Neuronal stem cell (in vitro differentiated cells): ENCODE measurements around the gene USP12.
"Not testable (repeated sequence)": the region's sequence is repeated elsewhere in the genome, so short reads cannot be mapped to it uniquely, and the experiment has no call there.

ENCODE experiments used
- DNase-seq: peaks from one replicate; pipeline ENCODE4 v3.0.0-alpha.2; 2013; ENCODE audit warnings: low spot score
- H2AFZ ChIP-seq: one replicate; pipeline ENCODE4 v1.6.1; 2013; ENCODE audit warnings: mild to moderate bottlenecking, low read length, inconsistent platforms
- H2AK5ac ChIP-seq: 2 replicates; pipeline ENCODE4 v1.6.1; 2013; ENCODE audit warnings: low read depth, mild to moderate bottlenecking, inconsistent platforms, low read length, moderate library complexity, mixed read lengths
- H2BK120ac ChIP-seq: 2 replicates; pipeline ENCODE4 v1.6.1; 2013; ENCODE audit warnings: low read depth, mild to moderate bottlenecking, inconsistent platforms, low read length, moderate library complexity, mixed read lengths
- H2BK12ac ChIP-seq: one replicate; pipeline ENCODE4 v1.6.1; 2013; ENCODE audit warnings: low read length, inconsistent platforms
- H2BK15ac ChIP-seq: 2 replicates; pipeline ENCODE4 v1.6.1; 2013; ENCODE audit warnings: mild to moderate bottlenecking, low read length, inconsistent platforms, mixed read lengths
- H2BK5ac ChIP-seq: one replicate; pipeline ENCODE4 v1.6.1; 2013; ENCODE audit warnings: inconsistent platforms, mild to moderate bottlenecking, low read length, moderate library complexity
- H3K14ac ChIP-seq: one replicate; pipeline ENCODE4 v1.6.1; 2013; ENCODE audit warnings: low read length, inconsistent platforms
- H3K18ac ChIP-seq: 2 replicates; pipeline ENCODE4 v1.6.1; 2013; ENCODE audit warnings: low read length, inconsistent platforms
- H3K23ac ChIP-seq: 2 replicates; pipeline ENCODE4 v1.6.1; 2013; ENCODE audit warnings: low read depth, mild to moderate bottlenecking, mixed read lengths, low read length, inconsistent platforms; ENCODE audit not compliant: poor library complexity
- H3K27ac ChIP-seq: replicated peaks from 3 replicates; pipeline ENCODE4 v1.5.1; 2013; ENCODE audit warnings: low read length, inconsistent platforms
- H3K27me3 ChIP-seq, 3 experiments: 2 replicates each; pipeline ENCODE4 v1.6.1; 2013; ENCODE audit warnings: low read length in 3 of 3, mild to moderate bottlenecking in 2 of 3, inconsistent platforms in 1 of 3, low read depth in 1 of 3, mixed read lengths in 1 of 3, moderate library complexity in 1 of 3; ENCODE audit not compliant: control insufficient read depth in 3 of 3, insufficient read depth in 3 of 3
- H3K36me3 ChIP-seq, 2 donors: replicated peaks in 1 of 2; 2 replicates each; pipeline ENCODE4 v1.6.1; 2013; ENCODE audit warnings: low read length in 2 of 2; ENCODE audit not compliant: control insufficient read depth in 2 of 2, insufficient read depth in 2 of 2
- H3K4ac ChIP-seq: 2 replicates; pipeline ENCODE4 v1.6.1; 2013; ENCODE audit warnings: inconsistent platforms, mild to moderate bottlenecking, low read length, moderate library complexity
- H3K4me1 ChIP-seq, 2 donors: 1 replicate in 1 of 2; 2 replicates in 1 of 2; pipeline ENCODE4 v1.6.1; 2013; ENCODE audit warnings: low read length in 2 of 2, low read depth in 1 of 2; ENCODE audit not compliant: control insufficient read depth in 2 of 2, insufficient read depth in 1 of 2
- H3K4me2 ChIP-seq: one replicate; pipeline ENCODE4 v1.6.1; 2013; ENCODE audit warnings: mild to moderate bottlenecking, low read length, inconsistent platforms; ENCODE audit not compliant: insufficient read depth, poor library complexity, severe bottlenecking
- H3K4me3 ChIP-seq, 2 donors: 2 replicates each; pipeline ENCODE4 v1.5.1; 2013; ENCODE audit warnings: low read length in 2 of 2, mild to moderate bottlenecking in 2 of 2, inconsistent platforms in 1 of 2, moderate library complexity in 1 of 2
- H3K79me1 ChIP-seq: one replicate; pipeline ENCODE4 v1.6.1; 2013; ENCODE audit warnings: low read depth, mild to moderate bottlenecking, inconsistent platforms, low read length, moderate library complexity
- H3K9ac ChIP-seq: one replicate; pipeline ENCODE4 v1.6.1; 2013; ENCODE audit warnings: mild to moderate bottlenecking, low read depth, low read length, inconsistent platforms; ENCODE audit not compliant: poor library complexity
- H3K9me3 ChIP-seq, 2 donors: replicated peaks in 1 of 2; 2 replicates each; pipeline versions ENCODE3 to v1.6.1; 2013; ENCODE audit warnings: low read length in 2 of 2, mild to moderate bottlenecking in 2 of 2, inconsistent platforms in 1 of 2, low read depth in 1 of 2, mixed read lengths in 1 of 2, moderate library complexity in 1 of 2; ENCODE audit not compliant: control insufficient read depth in 2 of 2, insufficient read depth in 1 of 2
- H4K8ac ChIP-seq: one replicate; pipeline ENCODE4 v1.6.1; 2013; ENCODE audit warnings: low read depth, mild to moderate bottlenecking, inconsistent platforms, low read length, moderate library complexity
- H4K91ac ChIP-seq: one replicate; pipeline ENCODE4 v1.6.1; 2013; ENCODE audit warnings: low read length, low read depth, mild to moderate bottlenecking, inconsistent platforms; ENCODE audit not compliant: poor library complexity
- WGBS, 2 donors: extraction: QIAGEN DNeasy Blood & Tissue Kit; methylation state at CpG; one replicate each; pipeline ENCODE4 v1.1.7; 2013; ENCODE audit warnings: missing lambda C conversion rate in 2 of 2, mixed read lengths in 1 of 2; ENCODE audit not compliant: insufficient read length in 2 of 2, insufficient replicate concordance in 1 of 2; ENCODE audit errors: extremely low coverage in 2 of 2; 5-methylcytosine and 5-hydroxymethylcytosine counted together

The USP12 gene

DNA sequence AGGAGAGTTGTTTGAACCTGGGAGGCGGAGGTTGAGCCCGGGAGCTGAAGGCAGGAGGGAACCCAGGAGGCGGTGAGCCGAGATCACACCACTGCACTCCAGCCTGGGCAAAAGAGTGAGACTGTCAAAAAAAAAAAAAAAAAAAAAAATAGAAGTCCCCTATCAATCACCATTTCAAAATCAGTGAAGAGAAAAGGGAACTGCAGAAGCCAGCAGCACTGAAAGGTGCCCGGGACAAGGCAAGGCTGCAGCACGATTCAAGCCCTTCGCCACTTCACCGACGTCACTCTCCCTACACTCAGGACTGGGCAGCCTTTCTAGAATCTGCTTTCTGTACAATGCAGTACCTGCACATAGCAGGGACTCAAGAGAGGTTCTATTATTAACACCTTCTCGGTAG, 21.9 kb upstream of the USP12 start:
- Histone ChIP-seq H3K14ac (no peak overlapping the region), H3K27me3 (no peaks in the 10 kb centered on the region), H3K9ac (no peak overlapping the region), H2BK12ac (no peak overlapping the region), H3K79me1 (no peaks in the 10 kb centered on the region), H2BK120ac (no peak overlapping the region), H3K4me2 (no peak overlapping the region), H2AFZ (no peak overlapping the region), H3K4me1 (peaks cover 6 to 7% of the 10 kb centered on the region in 2 donors), H4K8ac (no peak overlapping the region), H3K23ac (no peak overlapping the region), H3K4ac (no peak overlapping the region), H3K9me3 (peaks cover 0 to 5% of the 10 kb centered on the region in 2 donors), H3K4me3 (no peak overlapping the region), H3K18ac (no peak overlapping the region), H3K27ac (no peak overlapping the region), H2AK5ac (no peak overlapping the region), H2BK15ac (no peak overlapping the region), H3K36me3 (no peaks in the 10 kb centered on the region), H4K91ac (no peak overlapping the region), H2BK5ac (no peak overlapping the region)
- DNase-seq: no peak
- WGBS, 2 donors: no CpG with 5 or more reads among the region's 10 CpGs

DNA sequence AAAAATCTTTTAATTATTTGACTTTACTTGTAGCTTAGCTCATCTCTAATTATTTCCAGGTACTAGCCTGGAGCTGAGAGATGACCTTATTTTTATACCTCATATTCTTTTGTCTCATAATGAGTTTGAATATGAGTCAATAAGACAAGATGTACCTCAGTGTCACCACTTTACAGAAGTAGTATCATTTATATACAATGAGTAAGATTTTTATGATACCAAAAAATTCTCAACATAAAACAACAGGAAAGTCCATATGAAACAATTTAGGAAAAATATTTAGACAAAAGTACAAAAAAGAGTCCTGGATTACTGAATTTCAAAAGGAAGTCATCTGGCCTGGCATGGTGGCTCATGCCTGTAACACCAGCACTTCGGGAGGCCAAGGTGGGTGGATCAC, 21.4 kb upstream of the USP12 start:
- no peaks in the 10 kb centered on the region for H3K79me1 ChIP-seq
- H2AFZ ChIP-seq: no peak overlapping the region
- no peak overlapping the region for H2BK120ac ChIP-seq
- peaks cover 0 to 5% of the 10 kb centered on the region in 2 donors for H3K9me3 ChIP-seq
- no CpG with 5 or more reads among the region's 1 CpG for WGBS, 2 donors
- no peak overlapping the region for H3K9ac ChIP-seq
- no peak overlapping the region for H4K91ac ChIP-seq
- no peak overlapping the region for H4K8ac ChIP-seq
- no peaks in the 10 kb centered on the region for H3K27me3 ChIP-seq
- H3K36me3 ChIP-seq: no peaks in the 10 kb centered on the region
- H3K23ac ChIP-seq: no peak overlapping the region
- DNase-seq: no peak
- no peak overlapping the region for H3K4ac ChIP-seq
- no peak overlapping the region for H2BK15ac ChIP-seq
- peaks cover 6 to 7% of the 10 kb centered on the region in 2 donors for H3K4me1 ChIP-seq
- H3K14ac ChIP-seq: no peak overlapping the region
- H3K18ac ChIP-seq: no peak overlapping the region
- no peak overlapping the region for H2AK5ac ChIP-seq
- H2BK12ac ChIP-seq: no peak overlapping the region
- no peak overlapping the region for H3K27ac ChIP-seq
- H2BK5ac ChIP-seq: no peak overlapping the region
- no peak overlapping the region for H3K4me3 ChIP-seq
- no peak overlapping the region for H3K4me2 ChIP-seq

DNA sequence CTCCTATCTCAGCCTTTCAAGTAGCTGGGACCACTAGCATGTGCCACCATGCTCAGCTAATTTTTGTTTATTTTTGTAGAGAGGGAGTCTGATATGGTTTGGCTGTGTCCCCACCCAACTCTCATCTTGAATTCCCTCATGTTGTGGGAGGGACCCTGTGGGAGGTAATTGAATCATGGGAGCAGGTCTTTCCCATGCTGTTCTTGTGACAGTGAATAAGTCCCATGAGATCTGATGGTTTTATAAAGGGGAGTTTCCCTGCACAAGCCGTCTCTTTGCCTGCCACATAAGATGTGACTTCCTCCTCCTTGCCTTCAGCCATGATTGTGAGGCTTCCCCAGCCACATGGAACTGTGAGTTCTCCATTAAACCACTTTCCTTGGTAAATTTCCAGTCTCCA, 20.8 kb upstream of the USP12 start:
- H2BK120ac ChIP-seq, H3K27me3 ChIP-seq, H3K14ac ChIP-seq, H3K4me3 ChIP-seq, H2BK5ac ChIP-seq, H3K9ac ChIP-seq, DNase-seq, H3K4me1 ChIP-seq, H3K4ac ChIP-seq, H3K36me3 ChIP-seq, H3K18ac ChIP-seq, H2AK5ac ChIP-seq, H3K79me1 ChIP-seq, H2AFZ ChIP-seq, H2BK15ac ChIP-seq, H4K91ac ChIP-seq, H4K8ac ChIP-seq, H2BK12ac ChIP-seq, H3K9me3 ChIP-seq, H3K27ac ChIP-seq, H3K4me2 ChIP-seq, H3K23ac ChIP-seq: not testable (repeated sequence)
- WGBS, 2 donors: no CpG with 5 or more reads among the region's 1 CpG

DNA sequence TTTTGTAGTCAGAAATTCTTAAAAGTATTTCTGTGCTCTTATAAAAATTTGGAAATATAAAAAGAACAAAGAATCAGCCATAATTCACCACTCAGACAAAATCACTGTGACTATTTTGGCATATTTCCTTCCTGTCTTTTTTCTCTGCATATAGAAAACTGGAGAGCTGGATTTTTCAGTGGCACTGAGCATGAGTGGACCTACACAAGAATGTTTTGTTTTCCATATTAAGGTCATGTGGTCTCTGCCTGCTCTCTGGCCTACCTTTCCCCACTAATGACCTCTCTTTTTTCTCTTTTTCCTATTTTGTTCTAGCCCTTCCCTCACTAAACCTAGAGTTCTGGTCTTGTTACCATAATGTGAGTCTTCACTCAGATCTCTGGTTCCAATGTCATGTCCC, 17.6 kb upstream of the USP12 start:
- no peak overlapping the region for H2BK120ac ChIP-seq
- no peak overlapping the region for H3K4me3 ChIP-seq
- no peaks in the 10 kb centered on the region for H3K79me1 ChIP-seq
- no peak overlapping the region for H2AFZ ChIP-seq
- H3K23ac ChIP-seq: no peak overlapping the region
- H4K91ac ChIP-seq: no peak overlapping the region
- no peak overlapping the region for H3K18ac ChIP-seq
- H3K27ac ChIP-seq: no peak overlapping the region
- H3K4me1 ChIP-seq: no peaks in the 10 kb centered on the region
- H4K8ac ChIP-seq: no peak overlapping the region
- no peaks in the 10 kb centered on the region for H3K9me3 ChIP-seq
- H2BK15ac ChIP-seq: no peak overlapping the region
- H3K14ac ChIP-seq: no peak overlapping the region
- no peak for DNase-seq
- H2BK12ac ChIP-seq: no peak overlapping the region
- no peak overlapping the region for H3K9ac ChIP-seq
- H3K4ac ChIP-seq: no peak overlapping the region
- H2AK5ac ChIP-seq: no peak overlapping the region
- H3K27me3 ChIP-seq: no peaks in the 10 kb centered on the region
- no peaks in the 10 kb centered on the region for H3K36me3 ChIP-seq
- no peak overlapping the region for H3K4me2 ChIP-seq
- no peak overlapping the region for H2BK5ac ChIP-seq
